Endothelial cell of umbilical vein (primary cell): ENCODE results near the gene C2orf69. TPM values are rescaled to one million over a fixed set of nuclear protein-coding genes. Genes with fewer than 3 reads are reported as not detected.
A peak's percentile ranks its signal among the peaks of the same experiment; 100 is the strongest.

ENCODE experiments used
- BruUV-seq: library from RNA; stranded (reverse); fragments of 400-500 nt; replicated peaks from 2 replicates; lab custom pipeline; 2021; lab: Mats Ljungman, UMichigan
- CTCF ChIA-PET: fragments of 300-600, 350-600 bp; sonication (Branson Sonifier 250); formaldehyde crosslinking; loops from one replicate; lab custom pipeline; 2021; ENCODE audit warnings: antibody characterized with exemption, inconsistent platforms; lab: Charles Lee
- POLR2A ChIA-PET: fragments of 300-600, 350-600 bp; sonication (Branson Sonifier 250); formaldehyde crosslinking; loops from one replicate; lab custom pipeline; 2021; ENCODE audit warnings: antibody characterized with exemption, inconsistent platforms; lab: Charles Lee
- DNase-seq: peaks from one replicate; pipeline ENCODE4 v3.0.0-alpha.2; 2011; ENCODE audit warnings: low read depth, low spot score
- FAIRE-seq: peaks from 2 replicates; lab custom pipeline; 2011; peaks lifted over from hg19 to GRCh38; lab: Jason Lieb, UNC
- H2AFZ ChIP-seq: 2 replicates; pipeline ENCODE4 v1.6.0; 2012; ENCODE audit warnings: low read depth, low read length, control low read depth, inconsistent platforms
- H3K27ac ChIP-seq: 2 replicates; pipeline ENCODE4 v1.5.1; 2011; ENCODE audit warnings: low read depth, mild to moderate bottlenecking, control low read depth, low read length, moderate library complexity; ENCODE audit not compliant: insufficient read depth
- H3K27me3 ChIP-seq, 2 experiments: 2 replicates each; pipeline versions ENCODE4 v1.6.0 to v1.6.1; 2011; ENCODE audit warnings: low read length in 2 of 2, mixed read lengths in 1 of 2; ENCODE audit not compliant: control insufficient read depth in 2 of 2, insufficient read depth in 2 of 2
- H3K36me3 ChIP-seq, 2 experiments: 2 replicates in 1 of 2; 3 replicates in 1 of 2; pipeline ENCODE4 v1.5.1; 2011; ENCODE audit warnings: low read length in 2 of 2, mild to moderate bottlenecking in 1 of 2, moderate library complexity in 1 of 2; ENCODE audit not compliant: control insufficient read depth in 2 of 2, insufficient read depth in 2 of 2; ENCODE audit errors: extremely low read depth in 1 of 2
- H3K4me1 ChIP-seq: 3 replicates; pipeline ENCODE4 v1.5.1; 2011; ENCODE audit warnings: mild to moderate bottlenecking, low read length; ENCODE audit not compliant: control insufficient read depth, insufficient read depth; ENCODE audit errors: extremely low read depth
- H3K4me2 ChIP-seq: 2 replicates; pipeline ENCODE4 v1.6.1; 2011; ENCODE audit warnings: low read length, control low read depth, mixed read lengths; ENCODE audit not compliant: insufficient read depth
- H3K4me3 ChIP-seq, 3 experiments: fragments of 200-600 bp in 1 of 3; sonication (generic), shearing (Covaris generic) in 1 of 3; replicated peaks in 1 of 3; 2 replicates each; pipeline ENCODE4 v1.5.1; 2011 to 2016; ENCODE audit warnings: control low read depth in 3 of 3, low read length in 3 of 3, mild to moderate bottlenecking in 2 of 3, inconsistent platforms in 1 of 3, low read depth in 1 of 3, moderate library complexity in 1 of 3; ENCODE audit not compliant: insufficient read depth in 1 of 3
- H3K79me2 ChIP-seq: 2 replicates; pipeline ENCODE4 v1.6.0; 2012; ENCODE audit warnings: low read length, inconsistent platforms; ENCODE audit not compliant: control insufficient read depth, insufficient read depth
- H3K9ac ChIP-seq: replicated peaks from 2 replicates; pipeline ENCODE3; 2011; ENCODE audit warnings: low read length, control low read depth; ENCODE audit not compliant: insufficient read depth; ENCODE audit errors: extremely low read depth
- H3K9me1 ChIP-seq: replicated peaks from 3 replicates; pipeline ENCODE4 v1.6.0; 2011; ENCODE audit warnings: mild to moderate bottlenecking, low read length; ENCODE audit not compliant: control insufficient read depth, insufficient read depth; ENCODE audit errors: extremely low read depth
- H3K9me3 ChIP-seq: replicated peaks from 2 replicates; pipeline ENCODE4 v1.5.1; 2012; ENCODE audit warnings: low read length, inconsistent platforms; ENCODE audit not compliant: control insufficient read depth, insufficient read depth
- H4K20me1 ChIP-seq: replicated peaks from 2 replicates; pipeline ENCODE3; 2011; ENCODE audit warnings: mild to moderate bottlenecking, low read length; ENCODE audit not compliant: control insufficient read depth, insufficient read depth; ENCODE audit errors: extremely low read depth
- EZH2 ChIP-seq: IDR thresholded peaks from 2 replicates; pipeline ENCODE4 v1.6.1; 2012; ENCODE audit warnings: borderline replicate concordance, low read depth, mild to moderate bottlenecking, moderate library complexity, low read length, inconsistent platforms; ENCODE audit not compliant: severe bottlenecking
- FOS ChIP-seq: IDR thresholded peaks from 2 replicates; pipeline ENCODE4 v1.6.1; 2011; ENCODE audit warnings: mild to moderate bottlenecking, low read length, moderate library complexity, borderline replicate concordance; ENCODE audit not compliant: insufficient read depth
- GATA2 ChIP-seq: IDR thresholded peaks from 2 replicates; pipeline ENCODE4 v1.7.0; 2011; ENCODE audit warnings: low read depth, mild to moderate bottlenecking, moderate library complexity, mixed read lengths, low read length; ENCODE audit not compliant: insufficient read length, insufficient read depth
- JUN ChIP-seq: IDR thresholded peaks from 2 replicates; pipeline ENCODE4 v1.6.1; 2011; ENCODE audit warnings: borderline replicate concordance, low read depth; ENCODE audit not compliant: insufficient read length, insufficient read depth
- MYC ChIP-seq: IDR thresholded peaks from one replicate; pipeline ENCODE4 v1.6.1; 2011; ENCODE audit warnings: mild to moderate bottlenecking, low read depth, low read length
- POLR2A ChIP-seq: IDR thresholded peaks from 2 replicates; pipeline ENCODE4 v1.6.1; 2012; ENCODE audit warnings: low read depth, mild to moderate bottlenecking, control low read depth, low read length
- POLR2AphosphoS5 ChIP-seq: IDR thresholded peaks from 2 replicates; pipeline ENCODE4 v1.6.1; 2012; ENCODE audit warnings: low read depth, mild to moderate bottlenecking, control low read depth, low read length, moderate library complexity; ENCODE audit not compliant: insufficient read depth
- dilution Hi-C: fragments of 300-500 bp; cut with MboI; formaldehyde crosslinking; loops from one replicate; pipeline ENCODE4 v1.15.0; 2019; ENCODE audit warnings: low sequenced_read_pairs; ENCODE audit not compliant: extremely low pct_ligation_motif_present
- intact Hi-C: fragments of 100-400 bp; cut with micrococcal nuclease; formaldehyde crosslinking; loops from one replicate; pipeline ENCODE4 v1.10.0; 2022
- polyA plus RNA-seq, 4 experiments: library from polyadenylated mRNA; depleted of rRNA in 3 of 4; stranded (reverse) in 3 of 4; unstranded in 1 of 4; fragments of >200 nt; gene quantifications; 2 replicates each; pipeline versions ENCODE4 v1.2.1 to v1.2.3, GENCODE V29; 2011 to 2012; ENCODE audit warnings: missing spikeins in 1 of 4
- total RNA-seq: library from RNA; stranded (reverse); gene quantifications from 2 replicates; pipeline ENCODE4 v1.2.3, GENCODE V29; 2021
- TF ChIP-seq, protein P1 (sequence below), 2 donors: IDR thresholded peaks; 1 replicate in 1 of 2; 2 replicates in 1 of 2; pipeline ENCODE4 v1.5.1; 2011; ENCODE audit warnings: low read length in 2 of 2, mild to moderate bottlenecking in 2 of 2, moderate library complexity in 2 of 2, control low read depth in 1 of 2, inconsistent platforms in 1 of 2, low read depth in 1 of 2; ENCODE audit not compliant: insufficient read depth in 1 of 2; ENCODE audit errors: extremely low read depth in 1 of 2
- TF ChIP-seq, protein P2 (sequence below): IDR thresholded peaks from 2 replicates; pipeline ENCODE4 v1.6.1; 2011; ENCODE audit not compliant: insufficient read depth, insufficient read length

The C2orf69 gene
- total and polyA plus RNA-seq, 2 donors (not counting 3 experiments of a cell fraction or from before 2014, with no cell fraction given): 1.7 to 12.9 TPM

DNA sequence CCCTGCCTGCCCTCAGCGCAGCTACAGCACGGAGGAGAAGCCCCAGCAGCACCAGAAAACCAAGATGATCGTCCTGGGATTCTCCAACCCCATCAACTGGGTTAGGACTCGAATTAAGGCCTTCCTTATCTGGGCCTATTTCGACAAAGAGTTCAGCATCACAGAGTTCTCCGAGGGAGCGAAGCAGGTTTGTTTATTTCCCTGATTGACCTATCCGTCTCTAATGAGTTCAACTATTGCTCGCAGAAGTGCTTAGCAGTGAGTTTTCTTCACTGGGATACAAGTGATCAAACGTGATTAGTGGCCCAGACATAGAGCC, 44.9 kb downstream of the C2orf69 start:
- TSS peak; percentile 50 for BruUV-seq
- DNase-seq (no peak), FAIRE-seq (peak; percentile 35)
- intact Hi-C loops (no loop called here), dilution Hi-C loops (no loop called here)
- Histone ChIP-seq H3K27me3 (no peaks in the 10 kb centered on the region), H3K4me1 (peaks cover 18% of the 10 kb centered on the region), H4K20me1 (no peaks in the 10 kb centered on the region), H2AFZ (peak overlapping the region; percentile 98), H3K9ac (peak overlapping the region; percentile 85), H3K36me3 (peaks cover 0 to 6% of the 10 kb centered on the region in 2 experiments), H3K4me3 (peak overlapping the region; percentile 93 to 99 (median 99)), H3K9me1 (no peaks in the 10 kb centered on the region), H3K9me3 (no peaks in the 10 kb centered on the region), H3K4me2 (peak overlapping the region; percentile 90), H3K79me2 (peaks cover 64% of the 10 kb centered on the region), H3K27ac (peak overlapping the region; percentile 73)
- TF ChIP-seq POLR2A (no peak), POLR2AphosphoS5 (no peak), MYC (no peak), FOS (no peak), GATA2 (no peak), EZH2 (no peak), JUN (no peak)
- TF ChIP-seq, protein P1, sequence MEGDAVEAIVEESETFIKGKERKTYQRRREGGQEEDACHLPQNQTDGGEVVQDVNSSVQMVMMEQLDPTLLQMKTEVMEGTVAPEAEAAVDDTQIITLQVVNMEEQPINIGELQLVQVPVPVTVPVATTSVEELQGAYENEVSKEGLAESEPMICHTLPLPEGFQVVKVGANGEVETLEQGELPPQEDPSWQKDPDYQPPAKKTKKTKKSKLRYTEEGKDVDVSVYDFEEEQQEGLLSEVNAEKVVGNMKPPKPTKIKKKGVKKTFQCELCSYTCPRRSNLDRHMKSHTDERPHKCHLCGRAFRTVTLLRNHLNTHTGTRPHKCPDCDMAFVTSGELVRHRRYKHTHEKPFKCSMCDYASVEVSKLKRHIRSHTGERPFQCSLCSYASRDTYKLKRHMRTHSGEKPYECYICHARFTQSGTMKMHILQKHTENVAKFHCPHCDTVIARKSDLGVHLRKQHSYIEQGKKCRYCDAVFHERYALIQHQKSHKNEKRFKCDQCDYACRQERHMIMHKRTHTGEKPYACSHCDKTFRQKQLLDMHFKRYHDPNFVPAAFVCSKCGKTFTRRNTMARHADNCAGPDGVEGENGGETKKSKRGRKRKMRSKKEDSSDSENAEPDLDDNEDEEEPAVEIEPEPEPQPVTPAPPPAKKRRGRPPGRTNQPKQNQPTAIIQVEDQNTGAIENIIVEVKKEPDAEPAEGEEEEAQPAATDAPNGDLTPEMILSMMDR (IDR thresholded peaks at IDR 0.05; ENCODE audit: extremely low read depth in 1 of 2, insufficient read depth in 1 of 2, low read depth in 1 of 2, low read length in 2 of 2): no peak
- TF ChIP-seq, protein P2, sequence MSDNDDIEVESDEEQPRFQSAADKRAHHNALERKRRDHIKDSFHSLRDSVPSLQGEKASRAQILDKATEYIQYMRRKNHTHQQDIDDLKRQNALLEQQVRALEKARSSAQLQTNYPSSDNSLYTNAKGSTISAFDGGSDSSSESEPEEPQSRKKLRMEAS: no peak
- ChIA-PET CTCF (no interaction called here), POLR2A (no interaction called here)
